BE2C (cell line): ENCODE data around the gene CXorf65.

Experiments used
- DNase-seq: peaks from one replicate; pipeline ENCODE4 v3.0.0-alpha.2; 2020
- H3K27me3 ChIP-seq: fragments of 250-450 bp; sonication (Bioruptor Pico); 2 replicates; pipeline ENCODE4 v1.5.1; 2020; ENCODE audit warnings: mild to moderate bottlenecking
- H3K36me3 ChIP-seq: fragments of 250-450 bp; sonication (Bioruptor Pico); 2 replicates; pipeline ENCODE4 v1.5.1; 2020; ENCODE audit warnings: mild to moderate bottlenecking
- H3K4me1 ChIP-seq: fragments of 250-450 bp; sonication (Bioruptor Pico); 2 replicates; pipeline ENCODE4 v1.5.1; 2020
- H3K4me3 ChIP-seq: 2 replicates; pipeline ENCODE4 v1.5.1; 2011; ENCODE audit warnings: low read depth, low read length
- H3K9me3 ChIP-seq: fragments of 250-450 bp; sonication (Bioruptor Pico); 2 replicates; pipeline ENCODE4 v1.5.1; 2020
- TF ChIP-seq, protein P1 (sequence below): IDR thresholded peaks from 2 replicates; pipeline ENCODE4 v1.5.1; 2012; ENCODE audit warnings: mild to moderate bottlenecking, low read depth, low read length

Gene CXorf65

DNA sequence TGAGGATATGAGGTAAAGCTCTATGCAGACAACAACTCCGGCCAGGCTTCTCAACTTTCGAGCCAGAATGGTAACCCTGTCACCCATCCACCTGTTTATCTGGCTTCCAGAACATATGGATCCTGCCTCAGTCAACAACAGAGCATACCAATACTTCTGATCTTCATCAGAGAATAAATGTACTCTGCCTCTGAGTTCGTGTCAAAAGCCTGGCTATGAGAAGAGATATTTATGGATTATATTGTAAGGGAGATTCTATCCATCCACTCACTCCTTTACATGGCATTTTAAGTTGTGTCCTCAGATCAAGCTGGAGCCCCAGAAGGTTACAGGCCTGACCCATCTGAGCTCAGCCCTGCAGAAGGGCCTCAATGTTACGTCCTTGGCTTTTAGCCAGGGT, 20.6 kb downstream of the CXorf65 start:
- no peaks in the 10 kb centered on the region for H3K4me1 ChIP-seq
- H3K9me3 ChIP-seq: no peaks in the 10 kb centered on the region
- DNase-seq: no peak
- TF ChIP-seq, protein P1, sequence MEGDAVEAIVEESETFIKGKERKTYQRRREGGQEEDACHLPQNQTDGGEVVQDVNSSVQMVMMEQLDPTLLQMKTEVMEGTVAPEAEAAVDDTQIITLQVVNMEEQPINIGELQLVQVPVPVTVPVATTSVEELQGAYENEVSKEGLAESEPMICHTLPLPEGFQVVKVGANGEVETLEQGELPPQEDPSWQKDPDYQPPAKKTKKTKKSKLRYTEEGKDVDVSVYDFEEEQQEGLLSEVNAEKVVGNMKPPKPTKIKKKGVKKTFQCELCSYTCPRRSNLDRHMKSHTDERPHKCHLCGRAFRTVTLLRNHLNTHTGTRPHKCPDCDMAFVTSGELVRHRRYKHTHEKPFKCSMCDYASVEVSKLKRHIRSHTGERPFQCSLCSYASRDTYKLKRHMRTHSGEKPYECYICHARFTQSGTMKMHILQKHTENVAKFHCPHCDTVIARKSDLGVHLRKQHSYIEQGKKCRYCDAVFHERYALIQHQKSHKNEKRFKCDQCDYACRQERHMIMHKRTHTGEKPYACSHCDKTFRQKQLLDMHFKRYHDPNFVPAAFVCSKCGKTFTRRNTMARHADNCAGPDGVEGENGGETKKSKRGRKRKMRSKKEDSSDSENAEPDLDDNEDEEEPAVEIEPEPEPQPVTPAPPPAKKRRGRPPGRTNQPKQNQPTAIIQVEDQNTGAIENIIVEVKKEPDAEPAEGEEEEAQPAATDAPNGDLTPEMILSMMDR: no peak
- no peak overlapping the region for H3K4me3 ChIP-seq
- H3K27me3 ChIP-seq: no peaks in the 10 kb centered on the region
- H3K36me3 ChIP-seq: no peaks in the 10 kb centered on the region

DNA sequence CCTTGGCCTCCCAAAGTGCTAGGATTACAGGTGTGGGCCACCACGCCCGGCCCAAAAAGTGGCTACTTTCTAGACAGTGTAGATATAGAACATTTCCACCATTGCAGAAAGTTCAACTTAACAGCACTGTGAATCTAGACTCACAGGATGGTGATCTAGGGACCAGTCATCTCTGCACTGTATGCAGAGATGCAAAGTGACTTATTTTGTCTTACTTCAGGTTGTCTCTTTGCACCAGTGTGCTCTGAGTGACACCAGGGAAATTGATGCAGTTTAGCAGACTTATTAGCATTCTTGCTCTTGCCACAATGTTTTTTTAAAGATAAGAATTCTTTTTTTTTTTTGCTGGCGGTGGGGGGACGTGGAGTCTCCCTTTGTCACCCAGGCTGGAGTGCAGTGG, 23.7 kb downstream of the CXorf65 start:
- no peaks in the 10 kb centered on the region for H3K9me3 ChIP-seq
- no peaks in the 10 kb centered on the region for H3K27me3 ChIP-seq
- H3K36me3 ChIP-seq: no peaks in the 10 kb centered on the region
- H3K4me3 ChIP-seq: no peak overlapping the region
- no peaks in the 10 kb centered on the region for H3K4me1 ChIP-seq
- no peak for DNase-seq
- TF ChIP-seq, protein P1: no peak

DNA sequence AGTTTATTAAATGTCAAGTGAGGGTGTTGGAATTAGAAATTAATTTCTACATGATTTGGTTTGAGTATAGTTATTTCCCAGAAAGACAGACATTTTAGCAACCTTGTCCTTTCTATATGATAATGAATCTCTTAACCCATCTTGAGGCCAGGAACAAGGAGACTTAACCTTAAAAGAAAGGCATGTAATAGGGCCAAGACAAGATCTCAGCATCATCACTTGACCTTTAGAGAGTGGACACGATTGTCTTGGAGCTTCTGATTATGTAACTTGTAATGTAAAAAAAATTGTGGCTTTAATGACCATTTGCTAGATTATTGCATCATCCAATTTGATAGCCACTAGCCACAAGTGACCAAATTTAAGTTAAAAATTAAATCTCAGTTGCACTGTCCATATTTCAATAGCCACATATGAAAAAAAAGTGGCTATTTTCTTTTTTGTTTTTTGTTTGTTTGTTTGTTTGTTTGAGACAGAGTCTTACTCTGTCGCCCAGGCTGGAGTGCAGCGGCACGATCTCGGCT, 24.4 kb downstream of the CXorf65 start:
- Histone ChIP-seq H3K36me3 (no peaks in the 10 kb centered on the region), H3K4me1 (no peaks in the 10 kb centered on the region), H3K4me3 (no peak overlapping the region), H3K9me3 (no peaks in the 10 kb centered on the region), H3K27me3 (no peaks in the 10 kb centered on the region)
- no peak for DNase-seq
- TF ChIP-seq, protein P1: no peak

DNA sequence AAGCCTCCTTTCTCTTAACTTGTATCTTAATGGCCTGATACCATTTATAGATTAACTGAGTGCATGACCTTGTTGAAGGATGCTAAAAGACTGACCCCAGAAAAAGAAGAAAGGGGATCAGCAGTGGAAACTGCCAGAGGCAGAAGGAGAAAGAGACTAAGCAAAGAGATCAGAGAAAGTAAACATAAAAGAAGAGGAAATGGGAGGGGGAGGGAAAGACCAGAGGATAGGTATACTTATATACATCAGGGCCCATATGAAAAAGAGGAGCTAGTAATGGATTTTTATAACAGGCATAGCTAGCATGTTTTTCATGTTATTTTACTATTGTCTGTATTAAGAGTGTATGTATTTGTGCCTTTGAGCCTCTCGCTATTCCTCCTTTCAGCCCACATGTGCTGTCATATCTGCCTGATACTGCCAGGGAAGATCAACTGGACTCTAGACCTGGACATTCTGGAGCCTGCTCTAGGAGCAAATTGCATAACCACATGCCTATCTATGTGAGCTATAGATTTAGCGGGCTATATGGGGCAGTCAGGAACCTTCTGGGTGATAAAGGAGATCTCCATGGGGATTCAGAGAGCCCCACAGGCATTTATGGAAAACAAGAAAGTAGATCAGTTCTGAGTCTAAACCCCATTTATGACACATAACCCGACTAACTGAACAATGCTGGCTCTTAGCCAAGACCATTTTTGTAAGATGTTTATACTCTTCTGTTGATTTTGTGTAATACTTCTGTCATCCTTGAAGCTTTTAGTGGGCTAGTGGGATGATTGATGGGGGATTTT, 25.0 kb downstream of the CXorf65 start:
- Histone ChIP-seq H3K27me3 (no peaks in the 10 kb centered on the region), H3K9me3 (no peaks in the 10 kb centered on the region), H3K36me3 (no peaks in the 10 kb centered on the region), H3K4me1 (no peaks in the 10 kb centered on the region), H3K4me3 (no peak overlapping the region)
- TF ChIP-seq, protein P1: no peak
- DNase-seq: no peak

DNA sequence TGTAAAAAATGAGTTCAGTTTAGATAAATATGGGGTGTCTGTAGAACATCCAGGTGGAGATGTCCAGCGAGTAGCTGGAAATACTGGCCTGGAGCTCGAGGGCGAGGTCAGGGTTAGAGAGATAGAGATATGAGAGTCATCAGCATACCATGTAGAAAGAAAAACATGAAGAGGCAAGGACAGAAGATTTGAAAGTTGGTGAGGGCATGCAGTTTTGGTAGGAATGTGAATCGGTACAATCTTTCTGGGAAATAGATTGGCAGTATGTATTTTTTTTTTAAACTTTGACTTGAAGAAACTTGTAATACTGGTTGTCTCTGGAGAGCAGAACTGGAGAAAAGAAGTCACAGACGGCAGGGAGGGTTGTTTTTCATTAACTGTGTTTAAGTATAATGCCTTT, 36.0 kb downstream of the CXorf65 start:
- no peaks in the 10 kb centered on the region for H3K9me3 ChIP-seq
- H3K36me3 ChIP-seq: no peaks in the 10 kb centered on the region
- H3K4me1 ChIP-seq: no peaks in the 10 kb centered on the region
- H3K27me3 ChIP-seq: no peaks in the 10 kb centered on the region; the same call in 1 of the 2 replicates
- H3K4me3 ChIP-seq: no peak overlapping the region
- no peak for DNase-seq
- TF ChIP-seq, protein P1: no peak

DNA sequence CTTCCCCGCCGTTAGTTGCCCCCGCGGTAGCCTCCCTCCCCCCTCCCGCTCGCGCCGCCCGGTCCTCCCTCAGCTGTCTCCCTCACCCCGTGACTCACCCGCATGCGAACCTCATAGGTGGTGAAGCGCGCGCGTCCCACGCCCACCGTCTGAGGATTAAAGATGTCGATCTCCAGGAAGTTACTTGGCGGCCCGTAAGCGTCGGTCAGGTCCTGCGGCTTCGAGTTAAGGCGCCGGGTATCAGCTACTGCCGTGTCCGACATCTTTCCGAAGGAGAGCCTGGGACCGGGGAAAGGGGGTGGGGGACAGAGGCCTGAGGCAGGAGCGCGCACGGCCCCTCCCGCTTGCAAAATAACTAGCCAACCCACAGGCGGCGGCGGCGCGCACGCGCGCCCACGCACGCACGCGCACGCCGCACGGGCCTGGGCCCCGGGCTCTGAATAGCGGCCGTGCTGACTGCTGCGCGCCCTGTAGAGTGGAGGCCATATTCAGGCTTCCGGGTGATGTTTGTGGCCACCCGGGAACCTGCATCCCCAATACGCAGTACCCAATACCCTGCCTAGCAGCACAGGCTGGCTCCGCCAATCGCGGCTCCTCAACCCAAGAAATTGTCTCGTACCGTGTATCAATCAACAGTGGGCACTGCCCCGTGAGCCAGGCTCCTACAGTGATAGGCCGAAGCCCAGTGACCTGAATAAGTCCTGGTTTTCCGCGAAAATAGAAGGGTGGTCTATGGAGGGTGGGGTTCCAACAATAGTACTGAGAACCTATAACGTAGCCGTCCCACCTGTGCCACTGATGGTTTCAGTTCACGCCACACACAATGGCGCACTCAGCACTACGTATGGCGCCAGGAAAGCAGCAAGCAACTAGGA, 38.3 kb downstream of the CXorf65 start, which contains the start of gene SNX12:
SNX12 (minus strand) TSS at position 291 of the 875 bp plus-strand sequence; CDS start at position 263, 28 bp downstream.
- Histone ChIP-seq H3K9me3 (no peaks in the 10 kb centered on the region), H3K4me3 (peak within 1 kb of the TSS; percentile 84), H3K36me3 (no peaks in the 10 kb centered on the region), H3K27me3 (no peaks in the 10 kb centered on the region; the same call in 1 of the 2 replicates), H3K4me1 (no peaks in the 10 kb centered on the region)
- DNase-seq: peak; percentile 89
- TF ChIP-seq, protein P1: no peak
